Karpas-422 (cell line): ENCODE measurements around the gene DSCAM. TPM values are rescaled to one million over a fixed set of nuclear protein-coding genes. Genes with fewer than 3 reads are reported as not detected.

Experiments used
- DNase-seq: peaks from one replicate; pipeline ENCODE4 v3.0.0-alpha.2; 2015
- H2AFZ ChIP-seq: fragments of 200-600 bp; sonication (generic); 2 replicates; pipeline ENCODE4 v1.6.1; 2014; ENCODE audit warnings: antibody characterized with exemption, low read length, mixed read lengths
- H3K27ac ChIP-seq: fragments of 200-600 bp; sonication (generic); 2 replicates; pipeline ENCODE4 v1.5.1; 2014; ENCODE audit warnings: mild to moderate bottlenecking, low read length, moderate library complexity
- H3K27me3 ChIP-seq: fragments of 200-600 bp; sonication (generic); 2 replicates; pipeline ENCODE4 v1.6.1; 2014; ENCODE audit warnings: low read length, mixed read lengths
- H3K36me3 ChIP-seq: fragments of 200-600 bp; sonication (generic); 2 replicates; pipeline ENCODE4 v1.6.1; 2014; ENCODE audit warnings: low read length, mixed read lengths; ENCODE audit not compliant: insufficient read depth
- H3K4me1 ChIP-seq: fragments of 200-600 bp; sonication (generic); 2 replicates; pipeline ENCODE4 v1.6.1; 2014; ENCODE audit warnings: mild to moderate bottlenecking, low read length, mixed read lengths
- H3K4me2 ChIP-seq: fragments of 200-600 bp; sonication (generic); 2 replicates; pipeline ENCODE4 v1.6.1; 2014; ENCODE audit warnings: low read length, low read depth, mild to moderate bottlenecking; ENCODE audit not compliant: poor library complexity, severe bottlenecking
- H3K4me3 ChIP-seq: fragments of 200-600 bp; sonication (generic); 2 replicates; pipeline ENCODE4 v1.5.1; 2014; ENCODE audit warnings: mild to moderate bottlenecking, antibody characterized with exemption, low read length, mixed read lengths
- H3K79me2 ChIP-seq: fragments of 200-600 bp; sonication (generic); 2 replicates; pipeline ENCODE4 v1.6.1; 2014; ENCODE audit warnings: mild to moderate bottlenecking, low read length, mixed read lengths
- H3K9ac ChIP-seq: fragments of 200-600 bp; sonication (generic); 2 replicates; pipeline ENCODE4 v1.6.0; 2014; ENCODE audit warnings: low read length
- H3K9me2 ChIP-seq: fragments of 200-600 bp; sonication (generic), shearing (Covaris generic); replicated peaks from 2 replicates; pipeline ENCODE4 v1.6.0; 2014; ENCODE audit warnings: mild to moderate bottlenecking, low read length, moderate library complexity; ENCODE audit not compliant: insufficient read depth
- H3K9me3 ChIP-seq: fragments of 300-700, 200-600 bp; sonication (generic); 2 replicates; pipeline ENCODE4 v1.6.1; 2014; ENCODE audit warnings: low read length, mixed read lengths
- H4K20me1 ChIP-seq: fragments of 200-600 bp; sonication (generic); 2 replicates; pipeline ENCODE4 v1.6.1; 2014; ENCODE audit warnings: mild to moderate bottlenecking, antibody characterized with exemption, low read length, low read depth; ENCODE audit not compliant: insufficient read depth
- small RNA-seq: library from RNA; depleted of rRNA; stranded (forward); fragments of <200 nt; gene quantifications from one replicate; pipeline ENCODE3, GENCODE V24; 2014
- total RNA-seq: library from RNA; depleted of rRNA; stranded (reverse); fragments of >200 nt; shearing (Covaris generic); gene quantifications from 2 replicates; pipeline ENCODE4 v1.2.3, GENCODE V29; 2014; ENCODE audit warnings: low replicate concordance

Gene DSCAM
- total RNA-seq, 1 experiment from 2014 or later: not detected

DNA sequence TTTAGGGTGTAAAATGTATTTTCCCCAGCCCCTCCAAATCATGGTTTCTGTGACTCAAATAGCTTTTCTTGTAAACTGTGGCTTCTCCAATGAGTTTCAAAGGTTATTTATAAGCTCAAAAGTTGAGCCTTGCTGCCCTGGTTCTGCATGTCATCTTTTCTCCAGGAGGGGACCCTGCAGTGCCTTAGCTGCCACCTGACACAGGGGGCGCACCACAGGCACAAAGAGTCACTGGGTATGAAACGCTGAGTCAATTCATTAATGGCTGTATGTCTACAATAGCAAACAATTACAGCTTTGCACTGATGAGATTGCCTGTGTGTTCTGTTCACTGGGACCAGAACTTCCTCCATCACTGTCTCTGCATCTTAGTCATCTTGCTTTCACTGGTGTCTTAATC is 878.9 kb downstream of the DSCAM start:
- no peaks in the 10 kb centered on the region for H3K9me3 ChIP-seq
- H3K4me1 ChIP-seq: no peaks in the 10 kb centered on the region
- H3K9me2 ChIP-seq: no peaks in the 10 kb centered on the region
- no peak overlapping the region for H3K27ac ChIP-seq
- no peaks in the 10 kb centered on the region for H4K20me1 ChIP-seq
- DNase-seq: no peak
- no peaks in the 10 kb centered on the region for H3K79me2 ChIP-seq
- no peak overlapping the region for H3K9ac ChIP-seq
- no peak overlapping the region for H2AFZ ChIP-seq
- H3K27me3 ChIP-seq: no peaks in the 10 kb centered on the region
- no peak overlapping the region for H3K4me3 ChIP-seq
- H3K4me2 ChIP-seq: no peak overlapping the region
- no peaks in the 10 kb centered on the region for H3K36me3 ChIP-seq

GRCh38 chr21:39966786-39967185 is 880.2 kb downstream of the DSCAM start:
- H2AFZ ChIP-seq: no peak overlapping the region
- no peak overlapping the region for H3K27ac ChIP-seq
- no peak for DNase-seq
- H3K4me1 ChIP-seq: no peaks in the 10 kb centered on the region
- H3K4me2 ChIP-seq: no peak overlapping the region
- no peaks in the 10 kb centered on the region for H3K9me2 ChIP-seq
- no peaks in the 10 kb centered on the region for H3K9me3 ChIP-seq
- no peak overlapping the region for H3K9ac ChIP-seq
- no peaks in the 10 kb centered on the region for H4K20me1 ChIP-seq
- H3K27me3 ChIP-seq: no peaks in the 10 kb centered on the region
- H3K4me3 ChIP-seq: no peak overlapping the region
- no peaks in the 10 kb centered on the region for H3K79me2 ChIP-seq
- H3K36me3 ChIP-seq: no peaks in the 10 kb centered on the region

DNA sequence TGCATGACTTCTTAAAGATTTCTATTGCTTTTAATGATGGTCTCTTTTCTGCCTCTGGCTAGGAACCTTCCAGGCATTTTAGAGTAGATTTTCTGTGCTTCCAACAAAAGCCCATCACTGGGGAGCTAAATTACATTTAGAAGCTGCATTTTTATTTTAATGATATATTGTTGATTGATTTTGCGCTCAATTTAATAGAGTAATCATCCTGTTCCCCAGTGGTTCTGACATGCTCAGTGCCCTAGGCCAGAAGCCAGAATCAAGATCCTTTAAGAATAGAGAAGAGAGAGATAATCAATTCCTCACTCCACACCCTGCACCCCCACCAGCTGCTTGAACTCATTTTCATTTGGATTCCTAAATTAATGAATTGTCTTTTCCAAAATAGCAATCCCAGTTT is 881.9 kb downstream of the DSCAM start:
- H3K9me2 ChIP-seq: no peaks in the 10 kb centered on the region
- H3K4me3 ChIP-seq: no peak overlapping the region
- no peaks in the 10 kb centered on the region; the same call in 1 of the 2 replicates for H3K27me3 ChIP-seq
- H3K9me3 ChIP-seq: no peaks in the 10 kb centered on the region
- H3K27ac ChIP-seq: no peak overlapping the region
- no peaks in the 10 kb centered on the region for H3K79me2 ChIP-seq
- no peak for DNase-seq
- H3K9ac ChIP-seq: no peak overlapping the region
- H3K36me3 ChIP-seq: no peaks in the 10 kb centered on the region
- H4K20me1 ChIP-seq: no peaks in the 10 kb centered on the region
- H2AFZ ChIP-seq: no peak overlapping the region
- no peaks in the 10 kb centered on the region for H3K4me1 ChIP-seq
- no peak overlapping the region for H3K4me2 ChIP-seq

DNA sequence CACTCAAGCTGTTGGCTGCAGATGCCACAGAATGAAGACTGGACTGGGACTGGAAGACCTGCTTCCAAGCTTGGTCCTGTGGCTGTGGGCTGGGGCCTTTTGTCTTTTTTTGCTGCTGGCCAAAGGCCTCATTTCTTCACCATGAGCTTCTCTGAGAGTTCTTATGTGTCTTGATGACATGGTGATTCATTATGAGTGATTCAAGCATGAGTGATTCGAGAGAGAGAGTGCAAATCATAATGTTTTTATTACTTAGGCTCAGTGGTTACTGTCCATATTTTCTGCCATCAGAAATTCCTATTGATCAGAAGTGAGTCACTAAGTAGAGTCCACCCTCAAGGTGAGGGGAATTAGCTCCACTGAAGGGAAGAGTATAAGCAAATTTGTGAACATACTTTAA is 885.7 kb downstream of the DSCAM start:
- no peak overlapping the region for H3K4me2 ChIP-seq
- DNase-seq: no peak

More for the DNA sequence above, 885.7 kb downstream of the DSCAM start:
- Histone ChIP-seq H3K9me2 (no peaks in the 10 kb centered on the region), H3K36me3 (no peaks in the 10 kb centered on the region), H3K4me3 (no peak overlapping the region), H4K20me1 (no peaks in the 10 kb centered on the region), H3K27ac (no peak overlapping the region), H3K79me2 (no peaks in the 10 kb centered on the region), H3K9ac (no peak overlapping the region), H3K27me3 (no peaks in the 10 kb centered on the region; the same call in 1 of the 2 replicates), H3K9me3 (no peaks in the 10 kb centered on the region), H3K4me1 (no peaks in the 10 kb centered on the region), H2AFZ (no peak overlapping the region)

Small RNA genes lying within 50 kb of the gene (small RNA-seq; reads per million reads assigned to genes)
- gene MIR4760: not detected
- gene RF00432: not detected
